Ishikawa (cell line): ENCODE data around the gene PRELID2.

Experiments used
- CEBPB ChIP-seq: IDR thresholded peaks from 2 replicates; pipeline ENCODE4 v1.6.1; 2012
- CREB1 ChIP-seq: IDR thresholded peaks from 2 replicates; pipeline ENCODE4 v1.6.1; 2012; ENCODE audit warnings: low read depth
- EGR1 ChIP-seq: IDR thresholded peaks from 2 replicates; pipeline ENCODE4 v1.6.1; 2012
- EP300 ChIP-seq: IDR thresholded peaks from 2 replicates; pipeline ENCODE4 v1.6.1; 2012; ENCODE audit warnings: borderline replicate concordance
- FOXM1 ChIP-seq: IDR thresholded peaks from 2 replicates; pipeline ENCODE4 v1.6.1; 2012; ENCODE audit warnings: low read depth, borderline replicate concordance
- MAX ChIP-seq: IDR thresholded peaks from 2 replicates; pipeline ENCODE4 v1.6.1; 2012
- NFIC ChIP-seq: IDR thresholded peaks from 2 replicates; pipeline ENCODE4 v1.6.1; 2012
- RAD21 ChIP-seq: IDR thresholded peaks from 2 replicates; pipeline ENCODE4 v1.6.1; 2012; ENCODE audit warnings: low read depth
- REST ChIP-seq: IDR thresholded peaks from 2 replicates; pipeline ENCODE4 v1.6.1; 2012; ENCODE audit warnings: low read depth, mild to moderate bottlenecking
- TAF1 ChIP-seq: IDR thresholded peaks from 2 replicates; pipeline ENCODE4 v1.6.1; 2012; ENCODE audit warnings: low read depth, mild to moderate bottlenecking
- TCF12 ChIP-seq: IDR thresholded peaks from 2 replicates; pipeline ENCODE4 v1.6.1; 2012; ENCODE audit warnings: low read depth
- TEAD4 ChIP-seq: IDR thresholded peaks from 2 replicates; pipeline ENCODE4 v1.6.1; 2012
- USF1 ChIP-seq: IDR thresholded peaks from 2 replicates; pipeline ENCODE4 v1.6.1; 2012
- YY1 ChIP-seq: IDR thresholded peaks from 2 replicates; pipeline ENCODE4 v1.6.1; 2012; ENCODE audit warnings: low read depth
- ZBTB7A ChIP-seq: IDR thresholded peaks from 2 replicates; pipeline ENCODE4 v1.6.1; 2012; ENCODE audit warnings: low read depth

PRELID2 gene

GRCh38 chr5:145804701-145805100 is 30.4 kb downstream of the PRELID2 start:
- TF ChIP-seq CREB1: no peak
- TF ChIP-seq REST: no peak
- no peak for TF ChIP-seq TEAD4

GRCh38 chr5:145803112-145804004 is 31.8 kb downstream of the PRELID2 start:
- no peak for TF ChIP-seq EGR1
- TF ChIP-seq TEAD4: no peak
- TF ChIP-seq CREB1: no peak
- no peak for TF ChIP-seq NFIC
- no peak for TF ChIP-seq YY1
- no peak for TF ChIP-seq FOXM1
- no peak for TF ChIP-seq REST
- no peak for TF ChIP-seq TAF1
- TF ChIP-seq RAD21: no peak
- TF ChIP-seq EP300: no peak
- TF ChIP-seq TCF12: no peak
- TF ChIP-seq CEBPB: no peak
- no peak for TF ChIP-seq ZBTB7A
- TF ChIP-seq USF1: no peak
- TF ChIP-seq MAX: no peak

GRCh38 chr5:145801195-145801594 is 33.9 kb downstream of the PRELID2 start:
- TF ChIP-seq FOXM1: no peak
- TF ChIP-seq YY1: no peak
- TF ChIP-seq TEAD4: no peak

GRCh38 chr5:145800181-145800580 is 35.0 kb downstream of the PRELID2 start:
- TF ChIP-seq EP300: no peak
- no peak for TF ChIP-seq NFIC
- no peak for TF ChIP-seq FOXM1
- no peak for TF ChIP-seq MAX
- TF ChIP-seq TAF1: no peak
- no peak for TF ChIP-seq REST
- TF ChIP-seq RAD21: no peak
- TF ChIP-seq CEBPB: no peak
- TF ChIP-seq ZBTB7A: no peak
- no peak for TF ChIP-seq EGR1
- TF ChIP-seq CREB1: no peak
- TF ChIP-seq USF1: no peak
- no peak for TF ChIP-seq YY1
- TF ChIP-seq TEAD4: no peak
